ENCODE data around the gene CCL24. TPM values are rescaled to one million over a fixed set of nuclear protein-coding genes. Genes with fewer than 3 reads are reported as not detected.
"Not testable (repeated sequence)": the region's sequence is repeated elsewhere in the genome, so short reads cannot be mapped to it uniquely, and the experiment has no call there.

Gene CCL24
- total RNA-seq, 4 donors from 2014 or later = 1.8 to 6.0 (median 2.2) TPM; not detected in 1

DNA sequence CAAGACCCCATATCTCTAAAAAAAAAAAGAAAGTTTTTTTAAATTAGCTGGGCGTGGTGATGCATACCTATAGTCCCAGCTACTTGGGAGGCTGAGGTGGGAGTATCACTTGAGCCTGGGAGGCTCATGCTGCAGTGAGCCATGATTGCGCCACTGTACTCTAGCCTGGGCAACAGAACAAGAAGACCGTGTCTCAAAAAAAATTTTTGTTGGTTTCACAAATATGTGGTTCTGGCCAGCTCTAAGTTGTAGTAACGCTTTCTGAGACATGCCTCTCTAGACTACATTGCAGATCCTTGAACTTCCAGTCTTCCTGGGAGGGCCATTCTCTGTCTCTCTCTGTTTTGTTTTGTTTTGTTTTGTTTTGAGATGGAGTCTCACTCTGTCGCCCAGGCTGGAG is 40.6 kb upstream of the CCL24 start:
- no peaks in the 10 kb centered on the region for H3K27me3 ChIP-seq
- H3K4me3 ChIP-seq = no peak overlapping the region
- intact Hi-C loops (cut with DNase I; ENCODE audit: low total_unique reads) (no loop called here), in situ Hi-C loops (cut with MboI; ENCODE audit: low pct_ligation_motif_present in 1 of 4, low pct_unique_long_range_greater_than_20kb in 1 of 4, low sequenced_read_pairs in 3 of 4) (no loop called here)
- no peaks in the 10 kb centered on the region for H3K36me3 ChIP-seq
- H3K27ac ChIP-seq = peak overlapping the region in 1 of 4 donors; percentile 17
- H3K4me1 ChIP-seq = peaks cover 0 to 3% (median 0%) of the 10 kb centered on the region in 4 donors
- H3K9me3 ChIP-seq = no peaks in the 10 kb centered on the region
- no peak for DNase-seq
- TF ChIP-seq POLR2AphosphoS5 (IDR thresholded peaks at IDR 0.05) (no peak), POLR2A (IDR thresholded peaks at IDR 0.05) (no peak), CTCF (IDR thresholded peaks at IDR 0.05) (no peak), EP300 (IDR thresholded peaks at IDR 0.05; ENCODE audit: low read depth) (no peak)
- WGBS, 2 donors (ENCODE audit: low coverage in 1 of 2) = 84 to 93% methylated on average over 2 to 5 of the region's 5 CpGs

DNA sequence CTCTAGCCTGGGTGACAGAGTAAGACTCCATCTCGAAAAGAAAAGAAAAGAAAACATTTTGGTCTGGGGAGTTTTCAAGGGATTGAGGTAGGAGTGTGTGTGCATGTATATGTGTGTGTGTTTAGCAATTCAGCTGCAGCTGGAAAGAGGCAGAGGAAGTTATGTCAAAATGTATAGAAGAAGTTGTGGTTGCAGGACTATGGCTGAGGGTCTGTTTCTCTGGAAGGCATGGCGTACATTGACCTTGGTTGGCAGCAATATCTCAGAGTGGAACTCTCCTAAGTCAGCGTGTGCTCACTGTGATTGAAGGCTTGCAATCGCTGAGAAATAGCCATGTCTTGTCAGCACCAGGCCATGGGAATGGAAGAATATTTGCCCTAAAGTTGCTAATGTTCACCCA is 36.6 kb upstream of the CCL24 start:
- intact Hi-C loops (cut with DNase I; ENCODE audit: low total_unique reads) (no loop called here), in situ Hi-C loops (cut with MboI; ENCODE audit: low pct_ligation_motif_present in 1 of 4, low pct_unique_long_range_greater_than_20kb in 1 of 4, low sequenced_read_pairs in 3 of 4) (no loop called here)
- WGBS, 2 donors (ENCODE audit: low coverage in 1 of 2) = 66 to 76% methylated on average over 3 to 4 of the region's 4 CpGs
- no peaks in the 10 kb centered on the region for H3K36me3 ChIP-seq
- no peaks in the 10 kb centered on the region for H3K9me3 ChIP-seq
- H3K4me1 ChIP-seq = peaks cover 0 to 3% (median 0%) of the 10 kb centered on the region in 4 donors
- no peaks in the 10 kb centered on the region for H3K27me3 ChIP-seq
- no peak overlapping the region for H3K27ac ChIP-seq
- TF ChIP-seq POLR2AphosphoS5 (IDR thresholded peaks at IDR 0.05) (no peak), POLR2A (IDR thresholded peaks at IDR 0.05) (no peak), EP300 (IDR thresholded peaks at IDR 0.05; ENCODE audit: low read depth) (no peak), CTCF (IDR thresholded peaks at IDR 0.05) (no peak)
- no peak for DNase-seq
- no peak overlapping the region for H3K4me3 ChIP-seq

GRCh38 chr7:75849573-75849972 is 36.0 kb upstream of the CCL24 start:
- Histone ChIP-seq H3K36me3 (no peaks in the 10 kb centered on the region), H3K4me1 (peaks cover 0 to 3% (median 0%) of the 10 kb centered on the region in 4 donors), H3K4me3 (no peak overlapping the region), H3K27ac (no peak overlapping the region), H3K27me3 (no peaks in the 10 kb centered on the region), H3K9me3 (no peaks in the 10 kb centered on the region)
- intact Hi-C loops (cut with DNase I; ENCODE audit: low total_unique reads) = no loop called here
- DNase-seq = no peak
- WGBS, 2 donors (ENCODE audit: low coverage in 1 of 2) = 68% methylated on average over 3 of the region's 3 CpGs
- in situ Hi-C loops (cut with MboI; ENCODE audit: low pct_ligation_motif_present in 1 of 4, low pct_unique_long_range_greater_than_20kb in 1 of 4, low sequenced_read_pairs in 3 of 4) = no loop called here
- TF ChIP-seq POLR2A (IDR thresholded peaks at IDR 0.05) (no peak), POLR2AphosphoS5 (IDR thresholded peaks at IDR 0.05) (no peak), CTCF (IDR thresholded peaks at IDR 0.05) (no peak), EP300 (IDR thresholded peaks at IDR 0.05; ENCODE audit: low read depth) (no peak)

DNA sequence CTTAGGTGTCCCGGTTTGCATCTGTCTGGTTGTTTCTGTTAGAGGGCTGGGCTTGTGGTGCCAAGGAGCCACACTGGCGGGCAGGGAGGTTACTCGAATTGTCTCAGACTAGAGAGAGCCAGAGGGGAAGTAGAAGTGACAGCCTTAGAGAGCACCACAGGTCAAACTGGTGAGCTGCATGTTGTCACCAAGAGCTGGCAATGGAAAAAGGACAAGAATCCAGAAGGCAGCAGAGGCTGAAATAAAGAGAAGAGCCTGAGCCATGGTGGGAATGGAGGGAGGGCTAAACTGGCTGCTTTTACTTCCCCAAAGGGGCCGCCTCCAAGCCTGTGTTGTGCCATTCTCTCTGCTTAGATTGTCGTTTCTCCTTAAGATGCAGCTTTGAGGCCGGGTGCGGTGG is 34.1 kb upstream of the CCL24 start:
- WGBS, 2 donors (ENCODE audit: low coverage in 1 of 2) = 68 to 75% methylated on average over 3 to 7 of the region's 7 CpGs
- no peaks in the 10 kb centered on the region for H3K9me3 ChIP-seq
- in situ Hi-C loops (cut with MboI; ENCODE audit: low pct_ligation_motif_present in 1 of 4, low pct_unique_long_range_greater_than_20kb in 1 of 4, low sequenced_read_pairs in 3 of 4) = no loop called here

DNA sequence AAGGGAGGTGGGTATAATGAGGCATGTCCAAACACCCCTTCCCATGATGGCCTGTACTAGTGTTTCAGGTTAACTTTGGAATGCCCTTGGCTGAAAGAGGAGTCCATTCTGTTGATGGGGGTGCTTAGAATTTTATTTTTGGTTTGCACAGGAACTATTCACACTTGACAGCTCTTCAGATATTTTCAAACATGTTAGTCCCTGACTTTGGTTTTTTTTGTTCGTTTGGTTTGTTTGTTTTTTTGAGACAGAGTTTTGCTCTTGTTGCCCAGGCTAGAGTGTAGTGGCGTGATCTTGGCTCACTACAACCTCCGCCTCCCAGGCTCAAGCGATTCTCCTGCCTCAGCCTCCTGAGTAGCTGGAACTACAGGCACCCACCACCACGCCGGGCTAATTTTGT is 31.5 kb upstream of the CCL24 start:
- H3K27me3 ChIP-seq; intact Hi-C loops (cut with DNase I; ENCODE audit: low total_unique reads); in situ Hi-C loops (cut with MboI; ENCODE audit: low pct_ligation_motif_present in 1 of 4, low pct_unique_long_range_greater_than_20kb in 1 of 4, low sequenced_read_pairs in 3 of 4); H3K9me3 ChIP-seq; H3K27ac ChIP-seq; DNase-seq; H3K36me3 ChIP-seq; H3K4me3 ChIP-seq: not testable (repeated sequence)
- WGBS, 2 donors (ENCODE audit: low coverage in 1 of 2) = 82 to 87% methylated on average over 5 to 6 of the region's 6 CpGs
- peaks cover 2 to 12% (median 11%) of the 10 kb centered on the region in 4 donors for H3K4me1 ChIP-seq

More for the DNA sequence above, 34.1 kb upstream of the CCL24 start:
- Histone ChIP-seq H3K27ac (no peak overlapping the region), H3K4me1 (peaks cover under 1 to 9% (median 5%) of the 10 kb centered on the region in 4 donors), H3K4me3 (no peak overlapping the region), H3K36me3 (no peaks in the 10 kb centered on the region), H3K27me3 (no peaks in the 10 kb centered on the region)
- no peak for TF ChIP-seq POLR2A (IDR thresholded peaks at IDR 0.05)
- no peak for TF ChIP-seq CTCF (IDR thresholded peaks at IDR 0.05)
- TF ChIP-seq POLR2AphosphoS5 (IDR thresholded peaks at IDR 0.05) = no peak
- no peak for TF ChIP-seq EP300 (IDR thresholded peaks at IDR 0.05; ENCODE audit: low read depth)
- intact Hi-C loops (cut with DNase I; ENCODE audit: low total_unique reads) = no loop called here
- no peak for DNase-seq

Data from transverse colon (tissue), 4 donors.